IPS DF 4.7 (cell line): ENCODE results near the gene NMRK2.
"Not testable (repeated sequence)": the region's sequence is repeated elsewhere in the genome, so short reads cannot be mapped to it uniquely, and the experiment has no call there.

Experiments
- DNase-seq: peaks from one replicate; pipeline ENCODE4 v3.0.0-alpha.2; 2013; ENCODE audit warnings: low spot score; ENCODE audit errors: extremely low read depth

Gene NMRK2

GRCh38 chr19:3936506-3937442 lies 3.9 kb downstream of the NMRK2 start:
- no peak for DNase-seq

GRCh38 chr19:3938300-3938950 lies 5.6 kb downstream of the NMRK2 start:
- DNase-seq, result not testable (repeated sequence)

GRCh38 chr19:3942790-3943409 lies 10.0 kb downstream of the NMRK2 start:
- no peak for DNase-seq

- no peak for DNase-seq
Measured at GRCh38 chr19:3944018-3944721, 11.3 kb downstream of the NMRK2 start.

- DNase-seq, result no peak
Measured at GRCh38 chr19:3945838-3946237, 13.0 kb downstream of the NMRK2 start.

GRCh38 chr19:3947316-3947933 lies 14.6 kb downstream of the NMRK2 start:
- not testable (repeated sequence) for DNase-seq

GRCh38 chr19:3949294-3949693 lies 16.4 kb downstream of the NMRK2 start:
- DNase-seq, result no peak

GRCh38 chr19:3949997-3950859 lies 17.4 kb downstream of the NMRK2 start:
- no peak for DNase-seq

- DNase-seq, result no peak
Measured at GRCh38 chr19:3950871-3951861, 18.3 kb downstream of the NMRK2 start.

- DNase-seq, result not testable (repeated sequence)
Measured at GRCh38 chr19:3952755-3953276, 19.9 kb downstream of the NMRK2 start.

- DNase-seq, result no peak
Measured at GRCh38 chr19:3954107-3954506, 21.2 kb downstream of the NMRK2 start.

GRCh38 chr19:3955276-3955675 lies 22.4 kb downstream of the NMRK2 start:
- not testable (repeated sequence) for DNase-seq

- no peak for DNase-seq
Measured at GRCh38 chr19:3955688-3956087, 22.8 kb downstream of the NMRK2 start.

GRCh38 chr19:3958836-3959765 lies 26.2 kb downstream of the NMRK2 start:
- DNase-seq, result no peak

- no peak for DNase-seq
Measured at GRCh38 chr19:3959766-3960131, 26.9 kb downstream of the NMRK2 start.

GRCh38 chr19:3961007-3961406 lies 28.1 kb downstream of the NMRK2 start:
- no peak for DNase-seq

GRCh38 chr19:3963458-3964255 lies 30.8 kb downstream of the NMRK2 start:
- no peak for DNase-seq
